Liver (tissue), 3 donors: ENCODE measurements around the gene GRPEL2.

Source experiments
- GABPA ChIP-seq, 2 donors: IDR thresholded peaks in 1 of 2; conservative IDR thresholded peaks in 1 of 2; 2 replicates each; pipeline ENCODE4 v1.6.1; 2016; ENCODE audit warnings: antibody characterized with exemption in 2 of 2, mild to moderate bottlenecking in 1 of 2, moderate library complexity in 1 of 2
- JUND ChIP-seq, 2 donors: IDR thresholded peaks; 2 replicates each; pipeline ENCODE4 v1.6.1; 2016; ENCODE audit warnings: antibody characterized with exemption in 2 of 2
- RAD21 ChIP-seq, 2 donors: IDR thresholded peaks; 2 replicates each; pipeline ENCODE4 v1.6.1; 2016; ENCODE audit warnings: antibody characterized with exemption in 2 of 2, mild to moderate bottlenecking in 2 of 2
- REST ChIP-seq: IDR thresholded peaks from 2 replicates; pipeline ENCODE4 v1.6.1; 2016; ENCODE audit warnings: antibody characterized with exemption, mild to moderate bottlenecking
- TAF1 ChIP-seq: conservative IDR thresholded peaks from 2 replicates; pipeline ENCODE4 v1.6.1; 2016; ENCODE audit warnings: antibody characterized with exemption, mild to moderate bottlenecking
- TF ChIP-seq, protein P1 (sequence below): fragments of 150-350 bp; IDR thresholded peaks from 2 replicates; pipeline ENCODE4 v1.5.1; 2017; ENCODE audit warnings: improper control_type of control experiment, low read depth, low read length; ENCODE audit not compliant: missing input control
- TF ChIP-seq, protein P2 (sequence below): IDR thresholded peaks from 2 replicates; pipeline ENCODE4 v1.6.1; 2016; ENCODE audit warnings: antibody characterized with exemption
- donor health status: healthy.
- donor health status: healthy.

GRCh38 chr5:149401051-149401450, 55.8 kb downstream of the GRPEL2 start:
- TF ChIP-seq, protein P1, sequence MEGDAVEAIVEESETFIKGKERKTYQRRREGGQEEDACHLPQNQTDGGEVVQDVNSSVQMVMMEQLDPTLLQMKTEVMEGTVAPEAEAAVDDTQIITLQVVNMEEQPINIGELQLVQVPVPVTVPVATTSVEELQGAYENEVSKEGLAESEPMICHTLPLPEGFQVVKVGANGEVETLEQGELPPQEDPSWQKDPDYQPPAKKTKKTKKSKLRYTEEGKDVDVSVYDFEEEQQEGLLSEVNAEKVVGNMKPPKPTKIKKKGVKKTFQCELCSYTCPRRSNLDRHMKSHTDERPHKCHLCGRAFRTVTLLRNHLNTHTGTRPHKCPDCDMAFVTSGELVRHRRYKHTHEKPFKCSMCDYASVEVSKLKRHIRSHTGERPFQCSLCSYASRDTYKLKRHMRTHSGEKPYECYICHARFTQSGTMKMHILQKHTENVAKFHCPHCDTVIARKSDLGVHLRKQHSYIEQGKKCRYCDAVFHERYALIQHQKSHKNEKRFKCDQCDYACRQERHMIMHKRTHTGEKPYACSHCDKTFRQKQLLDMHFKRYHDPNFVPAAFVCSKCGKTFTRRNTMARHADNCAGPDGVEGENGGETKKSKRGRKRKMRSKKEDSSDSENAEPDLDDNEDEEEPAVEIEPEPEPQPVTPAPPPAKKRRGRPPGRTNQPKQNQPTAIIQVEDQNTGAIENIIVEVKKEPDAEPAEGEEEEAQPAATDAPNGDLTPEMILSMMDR: no peak
- TF ChIP-seq GABPA (IDR thresholded peaks at IDR 0.05 in 1 of 2, conservative IDR thresholded peaks at IDR 0.05 in 1 of 2) (no peak), RAD21 (IDR thresholded peaks at IDR 0.05) (no peak), REST (no peak), TAF1 (no peak), JUND (IDR thresholded peaks at IDR 0.05) (no peak)
- TF ChIP-seq, protein P2, sequence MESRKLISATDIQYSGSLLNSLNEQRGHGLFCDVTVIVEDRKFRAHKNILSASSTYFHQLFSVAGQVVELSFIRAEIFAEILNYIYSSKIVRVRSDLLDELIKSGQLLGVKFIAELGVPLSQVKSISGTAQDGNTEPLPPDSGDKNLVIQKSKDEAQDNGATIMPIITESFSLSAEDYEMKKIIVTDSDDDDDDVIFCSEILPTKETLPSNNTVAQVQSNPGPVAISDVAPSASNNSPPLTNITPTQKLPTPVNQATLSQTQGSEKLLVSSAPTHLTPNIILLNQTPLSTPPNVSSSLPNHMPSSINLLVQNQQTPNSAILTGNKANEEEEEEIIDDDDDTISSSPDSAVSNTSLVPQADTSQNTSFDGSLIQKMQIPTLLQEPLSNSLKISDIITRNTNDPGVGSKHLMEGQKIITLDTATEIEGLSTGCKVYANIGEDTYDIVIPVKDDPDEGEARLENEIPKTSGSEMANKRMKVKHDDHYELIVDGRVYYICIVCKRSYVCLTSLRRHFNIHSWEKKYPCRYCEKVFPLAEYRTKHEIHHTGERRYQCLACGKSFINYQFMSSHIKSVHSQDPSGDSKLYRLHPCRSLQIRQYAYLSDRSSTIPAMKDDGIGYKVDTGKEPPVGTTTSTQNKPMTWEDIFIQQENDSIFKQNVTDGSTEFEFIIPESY: no peak
